Adrenal gland (tissue), 19 donors: ENCODE measurements around the gene OPN1MW2. TPM values are rescaled to one million over a fixed set of nuclear protein-coding genes. Genes with fewer than 3 reads are reported as not detected.
"Not testable (repeated sequence)": the region's sequence is repeated elsewhere in the genome, so short reads cannot be mapped to it uniquely, and the experiment has no call there.

Source experiments
- DNase-seq, 7 donors: peaks; one replicate each; pipeline ENCODE4 v3.0.0-alpha.2; 2019 to 2020
- H3K27ac ChIP-seq, 5 donors: fragments of 200-600 bp; sonication (generic) in 4 of 5; 1 replicate in 3 of 5; 2 replicates in 2 of 5; pipeline versions ENCODE4 v1.5.1 to v1.8.0; 2016 to 2020; ENCODE audit warnings: mild to moderate bottlenecking in 1 of 5
- H3K27me3 ChIP-seq: fragments of 200-600 bp; 2 replicates; pipeline ENCODE4 v1.8.0; 2021
- H3K36me3 ChIP-seq, 2 donors: fragments of 200-600 bp; replicated peaks in 1 of 2; 1 replicate in 1 of 2; 2 replicates in 1 of 2; pipeline versions ENCODE4 v1.5.1 to v1.8.0; 2018 to 2022
- H3K4me1 ChIP-seq, 2 donors: fragments of 200-600 bp; replicated peaks in 1 of 2; 1 replicate in 1 of 2; 2 replicates in 1 of 2; pipeline versions ENCODE4 v1.5.1 to v1.8.0; 2018 to 2021
- H3K4me3 ChIP-seq, 4 donors: fragments of 200-600 bp; sonication (generic) in 3 of 4; one replicate each; pipeline ENCODE4 v1.5.1; 2016 to 2018
- H3K9me3 ChIP-seq, 3 donors: fragments of 200-600 bp; sonication (generic) in 1 of 3; replicated peaks in 1 of 3; 1 replicate in 2 of 3; 2 replicates in 1 of 3; pipeline versions ENCODE4 v1.5.1 to v1.8.0; 2016 to 2021
- WGBS, 4 donors: extraction: QIAGEN DNeasy Blood & Tissue Kit in 2 of 4; methylation state at CpG; one replicate each; pipeline versions ENCODE4 v1.1.5 to v1.1.7; 2013 to 2017; 5-methylcytosine and 5-hydroxymethylcytosine counted together
- intact Hi-C, 2 donors: fragments of 100-400 bp; cut with DNase I; formaldehyde crosslinking; loops; one replicate each; pipeline versions ENCODE4 v1.14.1 to v1.15.0; 2022 to 2023
- long read RNA-seq, 10 donors: library from polyadenylated mRNA in 3 of 10; unstranded in 2 of 10; stranded (forward) in 1 of 10; transcript quantifications; one replicate each; pipeline ENCODE4 v2.0.0 and lab custom pipeline, GENCODE V29; 2021 to 2026
- polyA plus RNA-seq, 3 donors: library from polyadenylated mRNA; stranded (reverse); fragments of 200-250 nt in 2 of 3; fragments of 350-450 nt in 1 of 3; fragmentation: Illumina TruSeq in 1 of 3; extraction: RNeasy Lipid Tissue Mini Kit (QIAGEN cat#74804) in 1 of 3; gene quantifications; one replicate each; pipeline ENCODE4 v1.2.3, GENCODE V29; 2013 to 2014
- total RNA-seq, 9 donors: library from RNA; depleted of rRNA in 4 of 9; stranded (reverse); fragments of >200 nt in 4 of 9; fragments of 120-200 nt in 1 of 9; fragmentation: NEBNext Ultra II Directional in 1 of 9; extraction: Animal tissue kit (Norgen Biotek cat#: 25700) in 1 of 9; gene quantifications; one replicate each; pipeline versions ENCODE4 v1.1.0 to v1.2.4, GENCODE V29; 2013 to 2023
- donor health status: healthy with polysubstance abuse.
- donor health status: Bipolar disorder and iron deficiency.
- donor health status: DM: yes; HTN: yes; CAD: no.
- donor health status: DM: no; HTN: no; CAD: no.
- donor health status: DM: no; HTN: no; CAD: no.
- donor health status: DM: yes; HTN: yes; CAD: no.

Gene OPN1MW2
- total RNA-seq (not detected), polyA plus RNA-seq (not detected)
- long read RNA-seq, donor 1, result 0 reads
- long read RNA-seq, donor 2, result 0 reads
- long read RNA-seq, donor 3, result 0 reads
- long read RNA-seq, donor 4, result 0 reads
- long read RNA-seq, donor 5, result 0 reads
- long read RNA-seq, donor 6, result 0 reads
- long read RNA-seq, donor 7, result 0 reads
- long read RNA-seq, donor 8, result 0 reads
- long read RNA-seq, donor 9, result 0 reads
- long read RNA-seq, donor 10, result 0 reads

- H3K27me3 ChIP-seq, H3K36me3 ChIP-seq, DNase-seq, intact Hi-C loops, H3K4me3 ChIP-seq, H3K4me1 ChIP-seq, H3K27ac ChIP-seq, H3K9me3 ChIP-seq: not testable (repeated sequence)
- WGBS, 4 donors, result no CpG with 5 or more reads among the region's 16 CpGs
These were observed at the start of gene OPN1MW2 for GRCh38 chrX:154219456-154219855. Gene OPN1MW2 (plus strand): TSS chrX:154219756. CDS start chrX:154219816, 60 bp downstream.

DNA sequence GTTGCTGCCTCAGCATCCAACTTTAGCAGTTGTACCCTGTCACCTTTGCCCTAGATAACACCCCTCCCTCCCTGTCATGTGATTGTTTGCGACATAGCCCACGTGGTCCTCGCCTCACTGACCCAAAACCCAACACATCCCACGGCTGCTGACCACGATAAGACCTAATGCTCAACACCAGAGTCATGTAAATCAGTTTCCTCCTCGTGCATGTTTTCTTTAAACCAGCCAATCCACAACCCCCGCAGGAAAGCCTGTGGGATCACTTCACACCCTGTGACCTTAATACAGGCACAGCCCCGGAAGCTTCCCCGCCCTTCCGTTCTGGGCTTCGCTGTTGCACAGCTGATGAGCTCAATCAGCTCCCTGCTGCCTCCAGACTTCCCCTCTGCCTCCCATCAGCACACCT lies 47.0 kb upstream of the OPN1MW2 start:
- intact Hi-C loops, H3K27me3 ChIP-seq, H3K9me3 ChIP-seq, DNase-seq, H3K4me1 ChIP-seq, H3K27ac ChIP-seq, H3K4me3 ChIP-seq, H3K36me3 ChIP-seq: not testable (repeated sequence)
- WGBS, 4 donors, result no CpG with 5 or more reads among the region's 11 CpGs

DNA sequence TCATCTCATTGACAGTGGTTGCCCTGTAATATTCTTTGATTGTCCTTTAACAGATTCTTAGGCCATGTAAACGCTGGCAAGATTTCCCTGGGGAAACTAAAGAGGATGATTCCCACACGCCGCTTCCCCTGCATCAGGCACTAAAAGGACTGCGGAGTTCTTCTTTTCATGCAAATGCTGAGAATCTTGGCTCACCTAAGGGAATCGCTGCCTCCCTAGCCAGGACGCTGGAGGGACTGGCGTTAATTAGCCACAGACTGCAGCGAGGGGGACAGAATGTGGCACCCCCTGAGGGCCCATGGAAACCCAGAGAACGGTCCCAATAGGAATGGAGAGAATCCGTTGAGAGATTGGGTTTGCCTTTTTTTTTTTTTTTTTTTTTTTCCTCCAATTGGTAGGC lies 45.2 kb upstream of the OPN1MW2 start:
- DNase-seq, H3K27me3 ChIP-seq, H3K36me3 ChIP-seq, H3K4me1 ChIP-seq, intact Hi-C loops, H3K9me3 ChIP-seq, H3K4me3 ChIP-seq, H3K27ac ChIP-seq: not testable (repeated sequence)
- WGBS, 4 donors, result no CpG with 5 or more reads among the region's 10 CpGs

DNA sequence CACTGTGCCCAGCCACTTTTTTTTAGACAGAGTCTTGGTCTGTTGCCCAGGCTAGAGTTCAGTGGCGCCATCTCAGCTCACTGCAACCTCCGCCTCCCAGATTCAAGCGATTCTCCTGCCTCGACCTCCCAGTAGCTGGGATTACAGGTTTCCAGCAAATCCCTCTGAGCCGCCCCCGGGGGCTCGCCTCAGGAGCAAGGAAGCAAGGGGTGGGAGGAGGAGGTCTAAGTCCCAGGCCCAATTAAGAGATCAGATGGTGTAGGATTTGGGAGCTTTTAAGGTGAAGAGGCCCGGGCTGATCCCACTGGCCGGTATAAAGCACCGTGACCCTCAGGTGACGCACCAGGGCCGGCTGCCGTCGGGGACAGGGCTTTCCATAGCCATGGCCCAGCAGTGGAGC lies 37.3 kb upstream of the OPN1MW2 start, which contains the start of gene OPN1MW:
TSS of gene OPN1MW (plus strand) at position 301 of the 400 bp plus-strand sequence. CDS start at position 383, 82 bp downstream.
- H3K9me3 ChIP-seq, H3K27me3 ChIP-seq, H3K27ac ChIP-seq, H3K4me1 ChIP-seq, H3K4me3 ChIP-seq, intact Hi-C loops, DNase-seq, H3K36me3 ChIP-seq: not testable (repeated sequence)
- WGBS, 4 donors, result no CpG with 5 or more reads among the region's 14 CpGs

- intact Hi-C loops, DNase-seq, H3K9me3 ChIP-seq, H3K4me3 ChIP-seq, H3K27ac ChIP-seq, H3K4me1 ChIP-seq, H3K27me3 ChIP-seq, H3K36me3 ChIP-seq: not testable (repeated sequence)
- WGBS, 4 donors, result no CpG with 5 or more reads among the region's 8 CpGs
These were observed 35.8 kb upstream of the OPN1MW2 start for GRCh38 chrX:154183794-154184193.

DNA sequence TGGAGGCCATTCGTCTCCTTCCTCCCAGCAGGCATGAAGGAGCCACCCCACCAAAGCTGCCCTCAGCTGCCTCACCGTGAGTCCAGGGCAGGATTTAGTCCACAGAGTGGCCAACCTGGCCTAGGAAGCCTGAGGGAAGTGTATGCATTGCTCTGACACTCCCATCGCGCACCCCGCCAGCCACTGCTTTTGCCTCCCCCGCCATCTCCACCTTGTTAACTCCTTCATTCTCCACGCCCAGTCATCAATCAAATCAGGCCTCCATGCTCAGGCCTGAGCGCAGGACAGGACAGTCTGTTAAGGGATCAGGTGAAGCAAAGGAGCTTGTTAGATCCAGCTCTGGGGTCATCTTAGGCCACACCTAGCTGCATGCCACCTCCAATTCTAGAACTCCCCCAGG lies 26.7 kb upstream of the OPN1MW2 start:
- DNase-seq, H3K27me3 ChIP-seq, H3K4me1 ChIP-seq, intact Hi-C loops, H3K9me3 ChIP-seq, H3K4me3 ChIP-seq, H3K27ac ChIP-seq, H3K36me3 ChIP-seq: not testable (repeated sequence)
- no CpG with 5 or more reads among the region's 8 CpGs for WGBS, 4 donors

GRCh38 chrX:154194316-154194715 lies 25.2 kb upstream of the OPN1MW2 start:
- WGBS, 4 donors, result no CpG with 5 or more reads among the region's 2 CpGs
- DNase-seq, H3K4me3 ChIP-seq, H3K36me3 ChIP-seq, H3K9me3 ChIP-seq, intact Hi-C loops, H3K27me3 ChIP-seq, H3K4me1 ChIP-seq, H3K27ac ChIP-seq: not testable (repeated sequence)

GRCh38 chrX:154196466-154196865 lies 23.1 kb upstream of the OPN1MW2 start:
- H3K27me3 ChIP-seq, H3K9me3 ChIP-seq, DNase-seq, H3K4me3 ChIP-seq, H3K36me3 ChIP-seq, intact Hi-C loops, H3K27ac ChIP-seq, H3K4me1 ChIP-seq: not testable (repeated sequence)
- WGBS, 4 donors, result no CpG with 5 or more reads among the region's 15 CpGs

DNA sequence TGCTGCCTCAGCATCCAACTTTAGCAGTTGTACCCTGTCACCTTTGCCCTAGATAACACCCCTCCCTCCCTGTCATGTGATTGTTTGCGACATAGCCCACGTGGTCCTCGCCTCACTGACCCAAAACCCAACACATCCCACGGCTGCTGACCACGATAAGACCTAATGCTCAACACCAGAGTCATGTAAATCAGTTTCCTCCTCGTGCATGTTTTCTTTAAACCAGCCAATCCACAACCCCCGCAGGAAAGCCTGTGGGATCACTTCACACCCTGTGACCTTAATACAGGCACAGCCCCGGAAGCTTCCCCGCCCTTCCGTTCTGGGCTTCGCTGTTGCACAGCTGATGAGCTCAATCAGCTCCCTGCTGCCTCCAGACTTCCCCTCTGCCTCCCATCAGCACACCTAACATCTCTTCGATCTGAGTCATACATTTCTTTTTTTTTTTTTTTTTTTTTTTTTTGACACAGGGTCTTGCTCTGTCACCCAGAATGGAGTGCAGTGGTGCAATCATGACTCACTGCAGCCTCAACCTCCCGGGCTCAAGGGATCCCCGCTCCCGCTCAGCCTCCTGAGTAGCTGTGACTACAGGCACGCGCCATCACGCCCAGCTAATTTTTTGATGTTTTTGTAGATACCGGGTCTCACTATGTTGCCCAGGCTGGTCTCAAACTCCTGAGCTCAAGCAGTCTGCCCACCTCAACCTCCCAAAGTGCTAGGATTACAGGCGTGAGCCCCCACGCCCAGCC lies 9.7 kb upstream of the OPN1MW2 start:
- H3K27me3 ChIP-seq, intact Hi-C loops, H3K36me3 ChIP-seq, H3K27ac ChIP-seq, H3K4me3 ChIP-seq, DNase-seq, H3K9me3 ChIP-seq, H3K4me1 ChIP-seq: not testable (repeated sequence)
- WGBS, 4 donors, result no CpG with 5 or more reads among the region's 21 CpGs

DNA sequence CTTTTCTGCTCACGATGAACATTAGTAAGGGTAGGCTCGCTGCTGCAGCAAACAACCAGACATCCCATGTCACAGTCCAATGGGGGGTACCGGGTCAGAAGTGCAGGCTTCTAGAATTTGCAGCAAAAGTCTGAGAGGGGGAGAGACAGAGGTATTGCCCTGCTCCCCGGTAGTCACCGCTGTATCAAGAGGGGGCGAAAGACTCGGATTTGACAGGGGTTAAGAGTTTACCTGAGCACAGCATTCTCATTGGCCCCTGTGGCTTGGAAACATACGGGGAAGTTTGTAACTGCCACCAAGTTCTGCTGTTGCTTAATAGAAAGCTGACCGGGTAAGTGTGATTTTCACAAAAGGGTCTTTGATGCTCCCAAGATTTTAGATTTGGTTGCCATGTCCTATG lies 8.5 kb upstream of the OPN1MW2 start:
- H3K27me3 ChIP-seq, H3K27ac ChIP-seq, H3K4me3 ChIP-seq, H3K36me3 ChIP-seq, H3K9me3 ChIP-seq, H3K4me1 ChIP-seq, intact Hi-C loops: not testable (repeated sequence)
- 76 to 89% (median 80%) methylated on average over 5 to 6 of the region's 9 CpGs for WGBS, 4 donors
- peak in 2 of 7 donors; percentile 0 to 8 for DNase-seq

- intact Hi-C loops, H3K27me3 ChIP-seq, H3K36me3 ChIP-seq, H3K4me3 ChIP-seq, DNase-seq, H3K27ac ChIP-seq, H3K9me3 ChIP-seq, H3K4me1 ChIP-seq: not testable (repeated sequence)
- no CpG with 5 or more reads among the region's 10 CpGs for WGBS, 4 donors
These were observed 8.1 kb upstream of the OPN1MW2 start for GRCh38 chrX:154211499-154211898.
